Smooth muscle cell (in vitro differentiated cells): Measurements from ENCODE around the gene CAP1. TPM values are rescaled to one million over a fixed set of nuclear protein-coding genes. Genes with fewer than 3 reads are reported as not detected.

ENCODE experiments used
- DNase-seq: peaks from one replicate; lab custom pipeline; 2025; ENCODE audit not compliant: unreplicated experiment; lab: John Stamatoyannopoulos, UW
- H2AFZ ChIP-seq: fragments of 200-600 bp; sonication (generic); 2 replicates; pipeline ENCODE4 v1.6.0; 2016; ENCODE audit warnings: antibody characterized with exemption, low read depth, mild to moderate bottlenecking
- H3F3A ChIP-seq: fragments of 200-600 bp; sonication (generic); 2 replicates; pipeline ENCODE4 v1.6.0; 2017; ENCODE audit warnings: antibody characterized with exemption, low read depth
- H3K27ac ChIP-seq: fragments of 200-600 bp; sonication (generic); 2 replicates; pipeline ENCODE4 v1.5.1; 2016; ENCODE audit warnings: low read depth, mild to moderate bottlenecking
- H3K27me3 ChIP-seq: fragments of 200-600 bp; sonication (generic); 2 replicates; pipeline ENCODE4 v1.6.1; 2016; ENCODE audit warnings: low read depth, mild to moderate bottlenecking
- H3K36me3 ChIP-seq: fragments of 200-600 bp; sonication (generic); 2 replicates; pipeline ENCODE4 v1.5.1; 2016; ENCODE audit warnings: low read depth
- H3K4me1 ChIP-seq: fragments of 200-600 bp; sonication (generic); 2 replicates; pipeline ENCODE4 v1.5.1; 2016; ENCODE audit warnings: low read depth
- H3K4me2 ChIP-seq: fragments of 200-600 bp; sonication (generic); 2 replicates; pipeline ENCODE4 v1.6.0; 2016; ENCODE audit warnings: mild to moderate bottlenecking
- H3K4me3 ChIP-seq: fragments of 200-600 bp; sonication (generic); 2 replicates; pipeline ENCODE4 v1.5.1; 2016; ENCODE audit warnings: mild to moderate bottlenecking
- H3K79me2 ChIP-seq: fragments of 200-600 bp; sonication (generic); 2 replicates; pipeline ENCODE4 v1.6.0; 2016; ENCODE audit warnings: low read depth, mild to moderate bottlenecking
- H3K9ac ChIP-seq: fragments of 200-600 bp; sonication (generic); 2 replicates; pipeline ENCODE4 v1.6.0; 2016; ENCODE audit warnings: low read depth
- H3K9me3 ChIP-seq: fragments of 200-600 bp; sonication (generic); replicated peaks from 2 replicates; pipeline ENCODE4 v1.5.1; 2016; ENCODE audit warnings: low read depth
- H4K20me1 ChIP-seq: fragments of 200-600 bp; sonication (generic); 2 replicates; pipeline ENCODE4 v1.6.0; 2016; ENCODE audit warnings: low read depth
- WGBS: methylation state at CpG from one replicate; pipeline ENCODE4 v1.1.7; 2016; ENCODE audit warnings: low lambda C conversion rate; 5-methylcytosine and 5-hydroxymethylcytosine counted together
- polyA plus RNA-seq: library from polyadenylated mRNA; unstranded; fragments of >200 nt; fragmentation: Nextera tagmentation; extraction: Ambion mirVana; gene quantifications from 2 replicates; pipeline ENCODE4 v1.2.1, GENCODE V29; 2016
- total RNA-seq: library from RNA; depleted of rRNA; stranded (reverse); fragments of >200 nt; gene quantifications from 2 replicates; pipeline ENCODE4 v1.2.3, GENCODE V29; 2014
- TF ChIP-seq, protein P1 (sequence below): fragments of 200-600 bp; sonication (generic); IDR thresholded peaks from 2 replicates; pipeline ENCODE4 v1.5.1; 2017; ENCODE audit warnings: borderline replicate concordance, mild to moderate bottlenecking, antibody characterized with exemption; ENCODE audit not compliant: insufficient read depth, poor library complexity, severe bottlenecking

CAP1 gene
- total and polyA plus RNA-seq, 2 experiments from 2014 or later: 381 to 390 TPM

DNA sequence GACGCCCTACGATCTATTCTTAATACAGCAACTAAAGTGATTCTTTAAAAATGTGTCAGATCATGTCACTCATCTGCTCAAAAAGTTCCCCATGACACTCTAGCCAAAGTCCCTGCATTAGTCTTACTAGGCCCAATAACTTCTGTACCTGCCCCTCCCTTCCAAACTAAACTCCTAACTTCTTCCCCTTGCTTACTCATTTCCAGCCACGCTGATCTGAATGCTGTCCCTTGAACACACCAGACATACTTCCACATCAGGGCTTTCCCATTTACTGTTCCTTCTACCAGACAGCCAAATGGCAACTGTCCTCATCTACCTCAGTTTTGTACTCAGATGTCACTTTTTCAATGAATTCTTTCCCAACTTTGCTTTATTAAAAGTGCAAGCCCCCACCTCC lies 55.3 kb downstream of the CAP1 start:
- no peak overlapping the region for H3K4me3 ChIP-seq
- H3K4me1 ChIP-seq: peaks cover 7% of the 10 kb centered on the region
- H3K9me3 ChIP-seq: no peaks in the 10 kb centered on the region
- H4K20me1 ChIP-seq: no peaks in the 10 kb centered on the region
- no peaks in the 10 kb centered on the region for H3K27me3 ChIP-seq
- DNase-seq: no peak
- no peak overlapping the region for H3K27ac ChIP-seq
- H2AFZ ChIP-seq: no peak overlapping the region
- peak overlapping the region; percentile 89 for H3K4me2 ChIP-seq
- H3F3A ChIP-seq: no peaks in the 10 kb centered on the region
- TF ChIP-seq, protein P1, sequence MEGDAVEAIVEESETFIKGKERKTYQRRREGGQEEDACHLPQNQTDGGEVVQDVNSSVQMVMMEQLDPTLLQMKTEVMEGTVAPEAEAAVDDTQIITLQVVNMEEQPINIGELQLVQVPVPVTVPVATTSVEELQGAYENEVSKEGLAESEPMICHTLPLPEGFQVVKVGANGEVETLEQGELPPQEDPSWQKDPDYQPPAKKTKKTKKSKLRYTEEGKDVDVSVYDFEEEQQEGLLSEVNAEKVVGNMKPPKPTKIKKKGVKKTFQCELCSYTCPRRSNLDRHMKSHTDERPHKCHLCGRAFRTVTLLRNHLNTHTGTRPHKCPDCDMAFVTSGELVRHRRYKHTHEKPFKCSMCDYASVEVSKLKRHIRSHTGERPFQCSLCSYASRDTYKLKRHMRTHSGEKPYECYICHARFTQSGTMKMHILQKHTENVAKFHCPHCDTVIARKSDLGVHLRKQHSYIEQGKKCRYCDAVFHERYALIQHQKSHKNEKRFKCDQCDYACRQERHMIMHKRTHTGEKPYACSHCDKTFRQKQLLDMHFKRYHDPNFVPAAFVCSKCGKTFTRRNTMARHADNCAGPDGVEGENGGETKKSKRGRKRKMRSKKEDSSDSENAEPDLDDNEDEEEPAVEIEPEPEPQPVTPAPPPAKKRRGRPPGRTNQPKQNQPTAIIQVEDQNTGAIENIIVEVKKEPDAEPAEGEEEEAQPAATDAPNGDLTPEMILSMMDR: no peak
- WGBS: 96% methylated on average over 3 of the region's 3 CpGs
- no peak overlapping the region for H3K9ac ChIP-seq
- no peaks in the 10 kb centered on the region for H3K36me3 ChIP-seq
- H3K79me2 ChIP-seq: no peaks in the 10 kb centered on the region

DNA sequence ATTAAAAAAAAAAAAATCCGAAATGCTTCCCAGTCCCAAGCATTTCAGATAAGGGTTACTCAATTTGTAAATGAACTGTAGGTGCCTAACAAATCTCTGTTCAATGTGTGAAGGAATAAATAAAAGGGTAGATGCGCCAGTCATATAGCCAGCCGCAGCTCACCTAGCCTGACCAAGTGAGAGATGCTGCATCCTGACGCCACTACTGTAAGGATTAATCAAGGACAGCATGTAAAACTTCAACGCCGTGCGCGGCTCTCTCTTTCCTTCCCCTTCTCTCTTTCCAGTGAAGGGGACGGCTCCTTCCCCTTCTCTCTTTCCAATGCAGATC lies 56.1 kb downstream of the CAP1 start:
- Histone ChIP-seq H3K9me3 (no peaks in the 10 kb centered on the region), H3K4me1 (peaks cover 7% of the 10 kb centered on the region), H2AFZ (peak overlapping the region; percentile 97), H3K9ac (no peak overlapping the region), H3K27ac (no peak overlapping the region), H3K36me3 (no peaks in the 10 kb centered on the region), H3K27me3 (no peaks in the 10 kb centered on the region), H3F3A (no peaks in the 10 kb centered on the region), H3K4me2 (peak overlapping the region; percentile 89), H3K4me3 (peak overlapping the region; percentile 61), H3K79me2 (no peaks in the 10 kb centered on the region), H4K20me1 (no peaks in the 10 kb centered on the region)
- TF ChIP-seq, protein P1: no peak
- 20% methylated on average over 9 of the region's 9 CpGs for WGBS
- no peak for DNase-seq

DNA sequence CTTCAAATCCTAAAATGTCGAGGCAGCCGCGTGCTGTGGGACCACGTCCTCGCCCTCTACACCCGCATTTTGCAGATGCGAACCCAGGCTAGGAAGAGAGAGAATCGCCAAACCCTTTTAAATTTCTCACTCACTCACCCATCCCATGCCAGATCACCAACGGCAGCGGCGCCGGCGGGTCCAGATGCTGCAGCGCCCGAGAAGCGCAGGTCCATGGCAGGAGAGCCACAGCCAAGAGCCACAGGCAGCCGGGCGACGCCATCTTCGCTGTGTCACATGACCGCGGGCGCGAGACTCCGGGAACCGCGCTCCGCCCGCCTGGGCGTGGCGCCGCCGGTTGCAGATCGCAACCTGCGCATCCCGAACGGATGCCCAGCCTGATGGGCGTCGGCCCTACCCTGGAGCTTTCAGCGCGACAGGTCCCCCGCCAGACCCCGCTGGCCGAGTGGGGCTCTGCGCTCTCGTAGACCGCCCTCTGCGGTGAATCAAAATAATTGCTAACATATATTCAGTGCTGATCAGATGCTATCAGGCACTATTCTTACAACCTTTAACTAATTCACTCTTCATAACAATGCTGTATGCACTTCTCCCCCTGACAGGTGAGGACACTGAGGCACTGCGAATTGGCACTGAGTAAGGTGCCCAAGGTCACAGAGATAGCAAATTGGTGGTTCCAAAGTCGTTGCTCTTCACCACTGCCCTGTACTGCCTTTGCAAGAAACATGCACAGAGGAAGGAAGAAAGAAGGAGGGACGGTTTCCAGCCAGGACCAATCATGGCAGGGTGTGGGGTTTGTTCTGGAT lies 56.7 kb downstream of the CAP1 start, which contains the start of gene PPT1:
TSS of gene PPT1 (minus strand) at position 276 of the 806 bp plus-strand sequence. CDS start at position 262, 14 bp downstream.
- H3K4me2 ChIP-seq: peak within 1 kb of the TSS; percentile 89
- H3K9me3 ChIP-seq: no peaks in the 10 kb centered on the region
- peak within 1 kb of the TSS; percentile 61 for H3K4me3 ChIP-seq
- H3F3A ChIP-seq: no peaks in the 10 kb centered on the region
- peak within 1 kb of the TSS; percentile 97 for H2AFZ ChIP-seq
- no peak within 1 kb of the TSS for H3K27ac ChIP-seq
- WGBS: 2% methylated on average over 50 of the region's 51 CpGs
- no peaks in the 10 kb centered on the region for H3K27me3 ChIP-seq
- no peaks in the 10 kb centered on the region for H3K79me2 ChIP-seq
- TF ChIP-seq, protein P1: no peak
- no peaks in the 10 kb centered on the region for H3K36me3 ChIP-seq
- peak; percentile 18 for DNase-seq
- no peaks in the 10 kb centered on the region for H4K20me1 ChIP-seq
- H3K4me1 ChIP-seq: peaks cover 7% of the 10 kb centered on the region
- no peak within 1 kb of the TSS for H3K9ac ChIP-seq

DNA sequence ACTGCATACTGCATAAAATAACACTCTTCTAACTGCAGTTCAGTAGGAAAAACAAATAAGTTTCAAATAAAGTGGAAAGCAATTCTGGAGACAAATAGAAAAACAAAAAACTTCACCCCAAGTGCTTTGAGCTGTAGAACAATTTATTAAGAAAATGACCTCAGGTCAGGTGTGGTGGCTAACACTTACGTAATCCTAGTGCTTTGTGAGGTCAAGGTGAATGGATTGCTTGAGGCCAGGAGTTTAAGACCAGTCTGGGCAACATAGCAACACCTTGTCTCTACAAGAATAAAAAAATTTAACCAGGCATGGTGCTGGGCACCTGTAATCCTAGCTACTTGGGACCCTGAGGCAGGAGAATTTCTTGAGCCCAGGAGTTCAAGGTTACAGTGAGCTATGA lies 61.5 kb downstream of the CAP1 start:
- H3K27ac ChIP-seq: no peak overlapping the region
- H3K27me3 ChIP-seq: no peaks in the 10 kb centered on the region
- DNase-seq: no peak
- no peaks in the 10 kb centered on the region for H3F3A ChIP-seq
- no peak overlapping the region for H3K4me3 ChIP-seq
- H3K4me2 ChIP-seq: no peak overlapping the region
- TF ChIP-seq, protein P1: no peak
- no peaks in the 10 kb centered on the region for H3K79me2 ChIP-seq
- H3K4me1 ChIP-seq: no peaks in the 10 kb centered on the region
- no peaks in the 10 kb centered on the region for H4K20me1 ChIP-seq
- 93% methylated on average over 1 of the region's 1 CpG for WGBS
- peaks cover 6% of the 10 kb centered on the region for H3K9me3 ChIP-seq
- no peaks in the 10 kb centered on the region for H3K36me3 ChIP-seq
- H2AFZ ChIP-seq: no peak overlapping the region
- no peak overlapping the region for H3K9ac ChIP-seq
